ENCODE data around the gene FBXO36. TPM values are rescaled to one million over a fixed set of nuclear protein-coding genes. Genes with fewer than 3 reads are reported as not detected.

Gene FBXO36
- total RNA-seq, 1 donor from 2014 or later, result 4.5 TPM

GRCh38 chr2:229970406-229970805 is 48.1 kb downstream of the FBXO36 start:
- no peak for DNase-seq

GRCh38 chr2:229971298-229971790 is 49.0 kb downstream of the FBXO36 start:
- no peak for DNase-seq

- peak; percentile 40 for DNase-seq
Measured at GRCh38 chr2:229974266-229974665, 52.0 kb downstream of the FBXO36 start.

- DNase-seq, result no peak
Measured at GRCh38 chr2:229980431-229981184, 58.3 kb downstream of the FBXO36 start.

GRCh38 chr2:229993236-229993635 is 70.9 kb downstream of the FBXO36 start:
- no peak for DNase-seq

GRCh38 chr2:229996320-229996719 is 74.0 kb downstream of the FBXO36 start:
- no peak for DNase-seq

- DNase-seq, result no peak
Measured at GRCh38 chr2:229997565-229997964, 75.3 kb downstream of the FBXO36 start.

- no peak for DNase-seq
Measured at GRCh38 chr2:230000118-230000841, 78.0 kb downstream of the FBXO36 start.

GRCh38 chr2:230007931-230008707 is 85.8 kb downstream of the FBXO36 start:
- no peak for DNase-seq

- DNase-seq, result no peak
Measured at GRCh38 chr2:230008708-230009066, 86.4 kb downstream of the FBXO36 start.

GRCh38 chr2:230010501-230010900 is 88.2 kb downstream of the FBXO36 start:
- no peak for DNase-seq

- DNase-seq, result no peak
Measured at GRCh38 chr2:230011617-230012016, 89.3 kb downstream of the FBXO36 start.

GRCh38 chr2:230012267-230012884 is 90.1 kb downstream of the FBXO36 start:
- peak; percentile 40 for DNase-seq

- no peak for DNase-seq
Measured at GRCh38 chr2:230016844-230017243, 94.5 kb downstream of the FBXO36 start.

- no peak for DNase-seq
Measured at GRCh38 chr2:230018153-230018552, 95.8 kb downstream of the FBXO36 start.

GRCh38 chr2:230019742-230020141 is 97.4 kb downstream of the FBXO36 start:
- no peak for DNase-seq

GRCh38 chr2:230023313-230023712 is 101.0 kb downstream of the FBXO36 start:
- DNase-seq, result no peak

- DNase-seq, result no peak
Measured at GRCh38 chr2:230042195-230042594, 119.9 kb downstream of the FBXO36 start.

- DNase-seq, result no peak
Measured at GRCh38 chr2:230043025-230043424, 120.7 kb downstream of the FBXO36 start.

- DNase-seq, result no peak
Measured at GRCh38 chr2:230043461-230043860, 121.2 kb downstream of the FBXO36 start.

- no peak for DNase-seq
Measured at GRCh38 chr2:230046491-230046890, 124.2 kb downstream of the FBXO36 start.

- no peak for DNase-seq
Measured at GRCh38 chr2:230048010-230048671, 125.8 kb downstream of the FBXO36 start.

Measured in skin of body (tissue), 2 donors.